ENCODE measurements around the gene DNAH17.

The DNAH17 gene

DNA sequence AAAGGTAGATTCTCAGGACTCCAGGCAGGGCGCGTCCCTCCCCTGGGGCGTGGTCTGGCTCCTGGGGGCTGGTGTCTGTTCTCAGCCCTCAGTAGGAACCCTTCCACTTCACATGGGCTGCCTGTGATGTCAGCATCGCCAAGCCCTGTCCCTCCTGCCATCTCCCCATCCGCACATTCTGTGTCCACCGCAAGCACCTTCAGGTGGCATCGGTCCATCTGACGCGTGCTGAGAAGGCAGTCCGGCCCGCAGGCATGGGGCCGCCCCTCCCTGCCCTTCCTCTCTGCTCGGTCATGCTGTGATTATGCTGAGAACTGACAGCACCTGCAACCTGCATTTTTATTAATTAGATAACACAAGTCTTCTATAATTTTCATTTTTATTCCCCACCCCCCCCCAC, 12.7 kb upstream of the DNAH17 start:
- peak; percentile 78; the same call in 1 of the 2 replicates for TF ChIP-seq ZBTB20 (tag by site-specific recombination; IDR thresholded peaks at IDR 0.05)
- 0 out of 2 replicates have a peak, but pooled peaks have one; percentile 19 for TF ChIP-seq ZIC2 (tag by site-specific recombination; IDR thresholded peaks at IDR 0.05)
- no peak for TF ChIP-seq ZNF785 (tag by site-specific recombination; IDR thresholded peaks at IDR 0.05)

GRCh38 chr17:78589031-78589675, 12.0 kb upstream of the DNAH17 start:
- TF ChIP-seq EGR2 (tag by site-specific recombination; IDR thresholded peaks at IDR 0.05; ENCODE audit: low read depth) = no peak
- TF ChIP-seq ZNF544 (tag by site-specific recombination; IDR thresholded peaks at IDR 0.05) = no peak
- no peak for TF ChIP-seq ZNF280D (tag by site-specific recombination; IDR thresholded peaks at IDR 0.05)
- no peak for TF ChIP-seq OSR2 (tag by site-specific recombination; IDR thresholded peaks at IDR 0.05)
- CTCF ChIA-PET = no interaction called here
- no peak overlapping the region for H3K27ac ChIP-seq (ENCODE audit: extremely low read depth, low read depth, low read length)
- no peaks in the 10 kb centered on the region for H3K36me3 ChIP-seq (ENCODE audit: control insufficient read depth in 2 of 2, insufficient read depth in 1 of 2, low read length in 2 of 2)
- POLR2A ChIA-PET = no interaction called here
- peaks cover 5% of the 10 kb centered on the region for H3K4me1 ChIP-seq (ENCODE audit: control insufficient read depth, insufficient read depth, low read length)
- H3K4me3 ChIP-seq (ENCODE audit: low read depth, low read length) = no peak overlapping the region
- no peaks in the 10 kb centered on the region for H3K9me3 ChIP-seq (ENCODE audit: control insufficient read depth, insufficient read depth, low read depth, low read length)

More for the DNA sequence above, 12.7 kb upstream of the DNAH17 start:
- Histone ChIP-seq H3K9me3 (ENCODE audit: control insufficient read depth, insufficient read depth, low read depth, low read length) (no peaks in the 10 kb centered on the region), H3K27ac (ENCODE audit: extremely low read depth, low read depth, low read length) (no peak overlapping the region), H3K36me3 (ENCODE audit: control insufficient read depth in 2 of 2, insufficient read depth in 1 of 2, low read length in 2 of 2) (no peaks in the 10 kb centered on the region), H3K4me1 (ENCODE audit: control insufficient read depth, insufficient read depth, low read length) (peaks cover 5% of the 10 kb centered on the region), H3K4me3 (ENCODE audit: low read depth, low read length) (no peak overlapping the region)
- ChIA-PET CTCF (no interaction called here), POLR2A (no interaction called here)

- TF ChIP-seq, protein P1, sequence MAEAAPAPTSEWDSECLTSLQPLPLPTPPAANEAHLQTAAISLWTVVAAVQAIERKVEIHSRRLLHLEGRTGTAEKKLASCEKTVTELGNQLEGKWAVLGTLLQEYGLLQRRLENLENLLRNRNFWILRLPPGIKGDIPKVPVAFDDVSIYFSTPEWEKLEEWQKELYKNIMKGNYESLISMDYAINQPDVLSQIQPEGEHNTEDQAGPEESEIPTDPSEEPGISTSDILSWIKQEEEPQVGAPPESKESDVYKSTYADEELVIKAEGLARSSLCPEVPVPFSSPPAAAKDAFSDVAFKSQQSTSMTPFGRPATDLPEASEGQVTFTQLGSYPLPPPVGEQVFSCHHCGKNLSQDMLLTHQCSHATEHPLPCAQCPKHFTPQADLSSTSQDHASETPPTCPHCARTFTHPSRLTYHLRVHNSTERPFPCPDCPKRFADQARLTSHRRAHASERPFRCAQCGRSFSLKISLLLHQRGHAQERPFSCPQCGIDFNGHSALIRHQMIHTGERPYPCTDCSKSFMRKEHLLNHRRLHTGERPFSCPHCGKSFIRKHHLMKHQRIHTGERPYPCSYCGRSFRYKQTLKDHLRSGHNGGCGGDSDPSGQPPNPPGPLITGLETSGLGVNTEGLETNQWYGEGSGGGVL (tag by site-specific recombination; IDR thresholded peaks at IDR 0.05) = no peak
- TF ChIP-seq ZIC2 (tag by site-specific recombination; IDR thresholded peaks at IDR 0.05) = peak; percentile 77
- ChIA-PET POLR2A (no interaction called here), CTCF (interaction anchor here (1.1 kb wide), 1 partner anchor 119 kb away, joined by 3 read pairs; no protein-coding TSS in a partner anchor)
- no peak overlapping the region for H3K27ac ChIP-seq (ENCODE audit: extremely low read depth, low read depth, low read length)
- H3K4me1 ChIP-seq (ENCODE audit: control insufficient read depth, insufficient read depth, low read length) = peaks cover 5% of the 10 kb centered on the region
- H3K9me3 ChIP-seq (ENCODE audit: control insufficient read depth, insufficient read depth, low read depth, low read length) = no peaks in the 10 kb centered on the region
- no peak overlapping the region for H3K4me3 ChIP-seq (ENCODE audit: low read depth, low read length)
- no peaks in the 10 kb centered on the region for H3K36me3 ChIP-seq (ENCODE audit: control insufficient read depth in 2 of 2, insufficient read depth in 1 of 2, low read length in 2 of 2)
Observed at GRCh38 chr17:78588258-78589030, 11.2 kb upstream of the DNAH17 start.

GRCh38 chr17:78585006-78585630, 7.9 kb upstream of the DNAH17 start:
- no peaks in the 10 kb centered on the region for H3K4me1 ChIP-seq (ENCODE audit: control insufficient read depth, insufficient read depth, low read length)
- CTCF ChIA-PET = interaction anchor here (1.0 kb wide), 1 partner anchor 123 kb away, joined by 5 read pairs; no protein-coding TSS in a partner anchor
- H3K4me3 ChIP-seq (ENCODE audit: low read depth, low read length) = no peak overlapping the region
- H3K9me3 ChIP-seq (ENCODE audit: control insufficient read depth, insufficient read depth, low read depth, low read length) = no peaks in the 10 kb centered on the region
- POLR2A ChIA-PET = no interaction called here
- no peak overlapping the region for H3K27ac ChIP-seq (ENCODE audit: extremely low read depth, low read depth, low read length)
- no peaks in the 10 kb centered on the region for H3K36me3 ChIP-seq (ENCODE audit: control insufficient read depth in 2 of 2, insufficient read depth in 1 of 2, low read length in 2 of 2)
- TF ChIP-seq ZNF184 (tag by site-specific recombination; IDR thresholded peaks at IDR 0.05) (no peak), TSHZ1 (tag by site-specific recombination; IDR thresholded peaks at IDR 0.05; ENCODE audit: borderline replicate concordance) (no peak), ZNF670 (tag by site-specific recombination; IDR thresholded peaks at IDR 0.05; ENCODE audit: low read depth) (no peak), ZNF544 (tag by site-specific recombination; IDR thresholded peaks at IDR 0.05) (no peak), ZNF132 (tag by site-specific recombination; IDR thresholded peaks at IDR 0.05; ENCODE audit: borderline replicate concordance) (no peak), ZNF521 (tag by site-specific recombination; IDR thresholded peaks at IDR 0.05) (no peak), GFI1B (tag by site-specific recombination; IDR thresholded peaks at IDR 0.05) (no peak), ZFP69B (tag by site-specific recombination; IDR thresholded peaks at IDR 0.05) (no peak), ZNF202 (tag by site-specific recombination; IDR thresholded peaks at IDR 0.05; ENCODE audit: borderline replicate concordance) (no peak), ZNF830 (tag by site-specific recombination; IDR thresholded peaks at IDR 0.05; ENCODE audit: low read depth) (no peak)

Measured in HEK293 (cell line).